ENCODE data around the gene ENOX2.

DNA sequence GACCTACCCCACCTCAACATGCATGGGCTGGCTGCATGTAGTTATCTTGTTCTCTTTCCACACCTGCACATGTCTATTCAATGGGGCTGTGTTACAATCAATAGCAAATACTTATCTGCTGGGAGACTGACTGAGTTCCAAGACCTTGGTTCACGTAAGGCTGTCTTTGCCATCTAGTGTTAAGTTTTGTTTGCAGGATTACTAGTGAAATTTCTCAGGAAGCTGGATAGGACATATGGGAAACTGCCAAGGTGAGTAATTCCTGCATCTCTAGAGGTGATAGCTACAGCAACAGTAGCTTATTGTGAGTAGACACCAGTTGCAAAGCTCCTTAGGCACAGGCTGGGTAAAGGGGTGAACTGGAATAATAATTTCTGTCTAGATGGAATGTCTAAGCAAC is 177.5 kb downstream of the ENOX2 start:
- TF ChIP-seq POLR2A (IDR thresholded peaks at IDR 0.05; ENCODE audit: low read depth, low read length) (no peak), TAF1 (IDR thresholded peaks at IDR 0.05; ENCODE audit: borderline replicate concordance, low read depth, low read length) (no peak), POLR2AphosphoS5 (IDR thresholded peaks at IDR 0.05; ENCODE audit: low read depth, low read length) (no peak)
